Progenitor cell of endocrine pancreas (in vitro differentiated cells): ENCODE measurements around the gene VTCN1. TPM values are rescaled to one million over a fixed set of nuclear protein-coding genes. Genes with fewer than 3 reads are reported as not detected.

Source experiments
- DNase-seq: peaks from one replicate; pipeline ENCODE4 v3.0.0; 2021; ENCODE audit warnings: low spot score; ENCODE audit not compliant: unreplicated experiment
- H3K27ac Mint-ChIP-seq: 2 replicates; pipeline ENCODE4 v1.8.0; 2021; ENCODE audit warnings: mild to moderate bottlenecking, moderate library complexity, mixed read lengths
- H3K27me3 Mint-ChIP-seq: 2 replicates; pipeline ENCODE4 v1.8.0; 2021; ENCODE audit warnings: mixed read lengths
- H3K36me3 Mint-ChIP-seq: 2 replicates; pipeline ENCODE4 v1.8.0; 2022; ENCODE audit warnings: mixed read lengths; ENCODE audit not compliant: insufficient read depth
- H3K4me1 Mint-ChIP-seq: 2 replicates; pipeline ENCODE4 v1.8.0; 2021; ENCODE audit warnings: low read depth, mixed read lengths
- H3K4me3 Mint-ChIP-seq: 2 replicates; pipeline ENCODE4 v1.8.0; 2021; ENCODE audit warnings: low read depth, mild to moderate bottlenecking, moderate library complexity, mixed read lengths
- H3K9me3 Mint-ChIP-seq: 2 replicates; pipeline ENCODE4 v1.8.0; 2021; ENCODE audit warnings: low read depth, mixed read lengths
- total RNA-seq: library from RNA; stranded (reverse); gene quantifications from 2 replicates; pipeline ENCODE4 v1.2.1, GENCODE V29; 2021
- TF ChIP-seq, protein P1 (sequence below): fragments of 200-600 bp; sonication (generic); IDR thresholded peaks from one replicate; pipeline ENCODE4 v1.5.0; 2021; ENCODE audit warnings: antibody characterized with exemption, mild to moderate bottlenecking; ENCODE audit not compliant: unreplicated experiment

The VTCN1 gene
- total RNA-seq, 1 donor from 2014 or later: 1.4 TPM

GRCh38 chr1:117210386-117210785 lies 341 bp downstream of the VTCN1 start:
- TF ChIP-seq, protein P1, sequence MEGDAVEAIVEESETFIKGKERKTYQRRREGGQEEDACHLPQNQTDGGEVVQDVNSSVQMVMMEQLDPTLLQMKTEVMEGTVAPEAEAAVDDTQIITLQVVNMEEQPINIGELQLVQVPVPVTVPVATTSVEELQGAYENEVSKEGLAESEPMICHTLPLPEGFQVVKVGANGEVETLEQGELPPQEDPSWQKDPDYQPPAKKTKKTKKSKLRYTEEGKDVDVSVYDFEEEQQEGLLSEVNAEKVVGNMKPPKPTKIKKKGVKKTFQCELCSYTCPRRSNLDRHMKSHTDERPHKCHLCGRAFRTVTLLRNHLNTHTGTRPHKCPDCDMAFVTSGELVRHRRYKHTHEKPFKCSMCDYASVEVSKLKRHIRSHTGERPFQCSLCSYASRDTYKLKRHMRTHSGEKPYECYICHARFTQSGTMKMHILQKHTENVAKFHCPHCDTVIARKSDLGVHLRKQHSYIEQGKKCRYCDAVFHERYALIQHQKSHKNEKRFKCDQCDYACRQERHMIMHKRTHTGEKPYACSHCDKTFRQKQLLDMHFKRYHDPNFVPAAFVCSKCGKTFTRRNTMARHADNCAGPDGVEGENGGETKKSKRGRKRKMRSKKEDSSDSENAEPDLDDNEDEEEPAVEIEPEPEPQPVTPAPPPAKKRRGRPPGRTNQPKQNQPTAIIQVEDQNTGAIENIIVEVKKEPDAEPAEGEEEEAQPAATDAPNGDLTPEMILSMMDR: no peak
- no peak overlapping the region for H3K4me3 Mint-ChIP-seq
- no peaks in the 10 kb centered on the region for H3K9me3 Mint-ChIP-seq
- no peak for DNase-seq
- peaks cover 28% of the 10 kb centered on the region for H3K4me1 Mint-ChIP-seq
- no peaks in the 10 kb centered on the region for H3K36me3 Mint-ChIP-seq
- no peak overlapping the region for H3K27ac Mint-ChIP-seq
- peaks cover 5% of the 10 kb centered on the region for H3K27me3 Mint-ChIP-seq

- TF ChIP-seq, protein P1: no peak
- H3K27me3 Mint-ChIP-seq: peaks cover 5% of the 10 kb centered on the region
- H3K36me3 Mint-ChIP-seq: no peaks in the 10 kb centered on the region
- DNase-seq: no peak
- H3K4me1 Mint-ChIP-seq: peaks cover 28% of the 10 kb centered on the region
- peak overlapping the region; percentile 32 for H3K4me3 Mint-ChIP-seq
- peak overlapping the region; percentile 75 for H3K27ac Mint-ChIP-seq
- H3K9me3 Mint-ChIP-seq: no peaks in the 10 kb centered on the region
Measured at GRCh38 chr1:117209094-117209493, 1.6 kb downstream of the VTCN1 start.

DNA sequence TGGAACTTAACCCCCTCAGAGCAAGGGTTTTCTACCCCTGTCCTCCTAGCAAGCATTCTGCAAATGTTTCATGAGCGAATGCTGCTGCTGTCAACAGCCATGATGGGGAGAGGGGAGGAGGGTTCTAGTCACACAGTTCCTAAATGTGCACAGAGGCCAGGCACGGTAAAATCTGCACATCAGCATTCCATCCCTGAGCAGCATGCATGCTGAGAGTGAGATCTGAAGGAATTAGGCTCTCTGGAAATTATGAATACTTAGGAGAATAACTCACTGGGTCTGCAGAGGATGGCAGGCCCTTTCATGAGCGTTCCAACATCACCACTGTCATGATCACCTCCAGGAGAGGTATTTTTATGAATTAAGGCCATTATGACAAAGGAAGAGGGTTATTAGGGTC lies 2.1 kb downstream of the VTCN1 start:
- H3K27me3 Mint-ChIP-seq: peaks cover 4% of the 10 kb centered on the region
- DNase-seq: no peak
- TF ChIP-seq, protein P1: no peak
- no peaks in the 10 kb centered on the region for H3K9me3 Mint-ChIP-seq
- peaks cover 28% of the 10 kb centered on the region for H3K4me1 Mint-ChIP-seq
- H3K36me3 Mint-ChIP-seq: no peaks in the 10 kb centered on the region
- peak overlapping the region; percentile 75 for H3K27ac Mint-ChIP-seq
- H3K4me3 Mint-ChIP-seq: no peak overlapping the region

- H3K36me3 Mint-ChIP-seq: no peaks in the 10 kb centered on the region
- H3K9me3 Mint-ChIP-seq: no peaks in the 10 kb centered on the region
- peaks cover 8% of the 10 kb centered on the region for H3K27me3 Mint-ChIP-seq
- H3K4me1 Mint-ChIP-seq: peaks cover 36% of the 10 kb centered on the region
- no peak overlapping the region for H3K27ac Mint-ChIP-seq
- DNase-seq: no peak
- TF ChIP-seq, protein P1: no peak
- H3K4me3 Mint-ChIP-seq: no peak overlapping the region
Measured at GRCh38 chr1:117205368-117205767, 5.4 kb downstream of the VTCN1 start.

DNA sequence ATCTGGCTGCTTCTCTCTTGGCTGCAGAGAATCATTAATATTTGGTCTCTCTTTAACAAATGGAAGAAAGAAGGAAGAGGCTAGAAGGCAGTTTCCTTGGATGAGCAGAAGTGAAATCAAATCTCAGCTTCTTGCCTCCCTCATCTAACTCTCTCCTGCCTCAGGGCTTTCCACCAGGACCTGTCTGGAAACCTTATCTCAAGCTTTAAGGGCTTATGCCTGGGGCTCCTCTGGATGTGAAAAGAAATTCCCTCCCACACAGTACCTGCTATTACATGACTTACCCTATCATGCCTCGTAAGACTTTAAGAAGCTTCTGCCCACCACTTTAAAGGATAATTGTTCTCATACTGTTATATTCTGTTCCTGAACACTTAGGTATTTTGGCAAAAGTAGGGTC lies 8.9 kb downstream of the VTCN1 start:
- DNase-seq: no peak
- H3K4me3 Mint-ChIP-seq: no peak overlapping the region
- H3K36me3 Mint-ChIP-seq: no peaks in the 10 kb centered on the region
- peaks cover 8% of the 10 kb centered on the region for H3K27me3 Mint-ChIP-seq
- no peak overlapping the region for H3K27ac Mint-ChIP-seq
- peaks cover 11% of the 10 kb centered on the region for H3K4me1 Mint-ChIP-seq
- no peaks in the 10 kb centered on the region for H3K9me3 Mint-ChIP-seq
- TF ChIP-seq, protein P1: no peak
